ENCODE measurements around the gene TAC3. TPM values are rescaled to one million over a fixed set of nuclear protein-coding genes. Genes with fewer than 3 reads are reported as not detected.
"Not testable (repeated sequence)": the region's sequence is repeated elsewhere in the genome, so short reads cannot be mapped to it uniquely, and the experiment has no call there.

Gene TAC3
- total and polyA plus RNA-seq, 2 of the 4 experiments (the other 2 are of a cell fraction): 0.94 TPM; not detected in 1

DNA sequence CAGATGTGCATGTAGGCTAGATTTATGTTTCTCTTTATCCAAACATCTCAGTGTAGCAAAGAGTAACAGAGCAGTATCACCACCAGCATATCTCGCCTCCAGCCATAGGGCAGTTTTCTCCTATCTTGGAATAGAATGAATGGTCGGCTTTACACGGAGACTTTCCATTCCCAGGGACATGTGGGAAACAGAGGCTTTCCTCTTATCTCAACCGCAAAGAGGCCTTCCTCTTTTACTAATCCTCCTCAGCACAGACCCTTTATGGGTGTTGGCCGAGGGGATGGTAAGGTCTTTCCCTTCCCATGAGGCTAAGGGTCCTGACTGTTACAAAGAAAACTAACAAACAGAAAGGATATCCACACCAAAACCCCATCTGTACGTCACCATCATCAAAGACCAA lies 47.4 kb downstream of the TAC3 start:
- H3K4ac ChIP-seq (ENCODE audit: low read depth, low read length); in situ Hi-C loops (cut with MboI; ENCODE audit: low sequenced_read_pairs); H3K27me3 ChIP-seq (ENCODE audit: control insufficient read depth, insufficient read depth, low read length); H4K20me1 ChIP-seq (ENCODE audit: insufficient read depth, low read length); DNase-seq; H3K4me1 ChIP-seq (ENCODE audit: control insufficient read depth, insufficient read depth, low read length); H2BK5ac ChIP-seq (ENCODE audit: low read depth, low read length, poor library complexity, severe bottlenecking); H3K9me3 ChIP-seq (ENCODE audit: control insufficient read depth, insufficient read depth, low read length); H3K9me1 ChIP-seq (ENCODE audit: insufficient read depth, low read length); H4K91ac ChIP-seq (ENCODE audit: insufficient read depth, low read depth, low read length); H4K5ac ChIP-seq (ENCODE audit: low read depth, low read length); H3K4me2 ChIP-seq (ENCODE audit: low read depth, low read length); H2BK15ac ChIP-seq (ENCODE audit: low read depth, low read length); H2BK20ac ChIP-seq (ENCODE audit: low read depth, low read length); H2BK120ac ChIP-seq (ENCODE audit: low read depth, low read length); ATAC-seq (ENCODE audit: low read depth); H4K8ac ChIP-seq (ENCODE audit: low read depth in 2 of 2, low read length in 2 of 2); BruUV-seq (replicated peaks); H3K4me3 ChIP-seq (ENCODE audit: insufficient read depth, low read depth, low read length); H3K56ac ChIP-seq (ENCODE audit: extremely low read depth, insufficient read depth, low read length); H2AFZ ChIP-seq (replicated peaks; ENCODE audit: low read length, poor library complexity); H3K9ac ChIP-seq (ENCODE audit: low read depth, low read length); H3K18ac ChIP-seq (ENCODE audit: low read depth, low read length); H2AK9ac ChIP-seq (replicated peaks; ENCODE audit: low read depth, low read length, poor library complexity); intact Hi-C loops (cut with micrococcal nuclease); CTCF ChIA-PET; H3K14ac ChIP-seq (replicated peaks; ENCODE audit: low read depth, low read length); H3K27ac ChIP-seq (ENCODE audit: insufficient read depth, low read length); H2AK5ac ChIP-seq (ENCODE audit: low read depth, low read length); H3K79me1 ChIP-seq (ENCODE audit: low read depth in 1 of 2, low read length in 2 of 2); H3K23ac ChIP-seq (ENCODE audit: low read depth, low read length); POLR2A ChIA-PET (ENCODE audit: unreplicated experiment); dilution Hi-C loops (cut with HindIII; ENCODE audit: low sequenced_read_pairs, unreplicated experiment); H3K36me3 ChIP-seq (ENCODE audit: control insufficient read depth, insufficient read depth, low read length): not testable (repeated sequence)
- no CpG with 5 or more reads among the region's 6 CpGs for WGBS, 2 experiments (ENCODE audit: extremely low coverage in 2 of 2, insufficient read length in 1 of 2)

- not testable (repeated sequence) for H3K4me1 ChIP-seq (ENCODE audit: control insufficient read depth, insufficient read depth, low read length)
These were observed 50.2 kb downstream of the TAC3 start for GRCh38 chr12:56965997-56966642.

More at GRCh38 chr12:56965997-56966642, 50.2 kb downstream of the TAC3 start:
- H2AK5ac ChIP-seq (ENCODE audit: low read depth, low read length); H3K56ac ChIP-seq (ENCODE audit: extremely low read depth, insufficient read depth, low read length); H3K14ac ChIP-seq (replicated peaks; ENCODE audit: low read depth, low read length); H3K9me3 ChIP-seq (ENCODE audit: control insufficient read depth, insufficient read depth, low read length); H3K9me1 ChIP-seq (ENCODE audit: insufficient read depth, low read length); H4K8ac ChIP-seq (ENCODE audit: low read depth in 2 of 2, low read length in 2 of 2); H3K4me2 ChIP-seq (ENCODE audit: low read depth, low read length); H2AFZ ChIP-seq (replicated peaks; ENCODE audit: low read length, poor library complexity); H3K36me3 ChIP-seq (ENCODE audit: control insufficient read depth, insufficient read depth, low read length); H2AK9ac ChIP-seq (replicated peaks; ENCODE audit: low read depth, low read length, poor library complexity); dilution Hi-C loops (cut with HindIII; ENCODE audit: low sequenced_read_pairs, unreplicated experiment); H4K20me1 ChIP-seq (ENCODE audit: insufficient read depth, low read length); CTCF ChIA-PET; H3K9ac ChIP-seq (ENCODE audit: low read depth, low read length); H3K4me3 ChIP-seq (ENCODE audit: insufficient read depth, low read depth, low read length); H2BK15ac ChIP-seq (ENCODE audit: low read depth, low read length); H3K27ac ChIP-seq (ENCODE audit: insufficient read depth, low read length); H3K18ac ChIP-seq (ENCODE audit: low read depth, low read length); ATAC-seq (ENCODE audit: low read depth); H4K5ac ChIP-seq (ENCODE audit: low read depth, low read length); H3K4ac ChIP-seq (ENCODE audit: low read depth, low read length); POLR2A ChIA-PET (ENCODE audit: unreplicated experiment); DNase-seq; H3K23ac ChIP-seq (ENCODE audit: low read depth, low read length); H2BK120ac ChIP-seq (ENCODE audit: low read depth, low read length); in situ Hi-C loops (cut with MboI; ENCODE audit: low sequenced_read_pairs); H3K79me1 ChIP-seq (ENCODE audit: low read depth in 1 of 2, low read length in 2 of 2); H2BK20ac ChIP-seq (ENCODE audit: low read depth, low read length); intact Hi-C loops (cut with micrococcal nuclease); BruUV-seq (replicated peaks); H4K91ac ChIP-seq (ENCODE audit: insufficient read depth, low read depth, low read length); H2BK5ac ChIP-seq (ENCODE audit: low read depth, low read length, poor library complexity, severe bottlenecking); H3K27me3 ChIP-seq (ENCODE audit: control insufficient read depth, insufficient read depth, low read length): not testable (repeated sequence)
- WGBS, 2 experiments (ENCODE audit: extremely low coverage in 2 of 2, insufficient read length in 1 of 2): no CpG with 5 or more reads among the region's 15 CpGs
